Measurements from ENCODE around the gene SUGP1.
A peak's percentile ranks its signal among the peaks of the same experiment; 100 is the strongest.
"Not testable (repeated sequence)": the region's sequence is repeated elsewhere in the genome, so short reads cannot be mapped to it uniquely, and the experiment has no call there.

SUGP1 gene

GRCh38 chr19:19261350-19262189 is 58.7 kb downstream of the SUGP1 start:
- peak; percentile 83 for DNase-seq

- no peak for DNase-seq
Measured at GRCh38 chr19:19260417-19261214, 59.7 kb downstream of the SUGP1 start.

GRCh38 chr19:19259741-19260140 is 60.6 kb downstream of the SUGP1 start:
- peak; percentile 53 for DNase-seq

- DNase-seq = no peak
Measured at GRCh38 chr19:19258589-19259338, 61.5 kb downstream of the SUGP1 start.

- no peak for DNase-seq
Measured at GRCh38 chr19:19257836-19258588, 62.3 kb downstream of the SUGP1 start.

- DNase-seq = no peak
Measured at GRCh38 chr19:19257137-19257536, 63.2 kb downstream of the SUGP1 start.

GRCh38 chr19:19256072-19256969 is 64.0 kb downstream of the SUGP1 start:
- peak; percentile 41 for DNase-seq

GRCh38 chr19:19253409-19253808 is 66.9 kb downstream of the SUGP1 start:
- not testable (repeated sequence) for DNase-seq

- DNase-seq = no peak
Measured at GRCh38 chr19:19250196-19250801, 70.0 kb downstream of the SUGP1 start.

GRCh38 chr19:19240476-19240875 is 79.8 kb downstream of the SUGP1 start:
- DNase-seq = no peak

- DNase-seq = no peak
Measured at GRCh38 chr19:19239675-19240074, 80.6 kb downstream of the SUGP1 start.

- no peak for DNase-seq
Measured at GRCh38 chr19:19238126-19238894, 82.0 kb downstream of the SUGP1 start.

GRCh38 chr19:19236173-19236572 is 84.1 kb downstream of the SUGP1 start:
- DNase-seq = no peak

GRCh38 chr19:19234220-19234816 is 86.0 kb downstream of the SUGP1 start:
- no peak for DNase-seq

- no peak for DNase-seq
Measured at GRCh38 chr19:19232261-19232721, 88.0 kb downstream of the SUGP1 start.

- no peak for DNase-seq
Measured at GRCh38 chr19:19230999-19231398, 89.3 kb downstream of the SUGP1 start.

- DNase-seq = no peak
Measured at GRCh38 chr19:19229701-19230100, 90.6 kb downstream of the SUGP1 start.

- DNase-seq = no peak
Measured at GRCh38 chr19:19227217-19227616, 93.1 kb downstream of the SUGP1 start.

GRCh38 chr19:19226663-19227062 is 93.6 kb downstream of the SUGP1 start:
- DNase-seq = no peak

GRCh38 chr19:19226204-19226603 is 94.1 kb downstream of the SUGP1 start:
- no peak for DNase-seq
